HG03060 (cell line): Measurements from ENCODE around the gene RGS19.
"Not testable (repeated sequence)": the region's sequence is repeated elsewhere in the genome, so short reads cannot be mapped to it uniquely, and the experiment has no call there.

Source experiments
- ATAC-seq: cut with Tn5 transposase; IDR thresholded peaks from one replicate; pipeline ENCODE4 v1.9.1; 2021; ENCODE audit warnings: low read depth, moderate number of reproducible peaks; ENCODE audit not compliant: unreplicated experiment

Gene RGS19

DNA sequence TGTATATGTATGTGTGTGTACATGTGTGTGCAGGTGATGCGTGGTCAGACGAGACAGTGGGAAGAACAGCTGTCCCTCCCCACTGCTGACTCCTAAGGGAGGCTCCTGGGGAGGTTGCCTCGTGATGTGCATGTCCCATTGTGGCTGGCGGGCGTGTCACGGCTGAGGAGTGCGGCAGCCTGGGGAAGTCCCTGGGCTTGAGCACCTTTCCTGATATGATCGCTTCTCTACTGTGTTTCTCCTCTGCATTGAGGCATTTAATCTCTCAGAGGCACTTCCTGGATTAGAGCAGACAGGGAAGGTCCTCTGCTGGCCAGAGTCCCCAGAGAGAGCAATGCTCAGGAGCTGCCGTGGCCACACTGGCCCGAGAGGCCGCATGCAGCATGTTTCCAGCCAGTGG lies 16.6 kb upstream of the RGS19 start:
- ATAC-seq, result no peak

DNA sequence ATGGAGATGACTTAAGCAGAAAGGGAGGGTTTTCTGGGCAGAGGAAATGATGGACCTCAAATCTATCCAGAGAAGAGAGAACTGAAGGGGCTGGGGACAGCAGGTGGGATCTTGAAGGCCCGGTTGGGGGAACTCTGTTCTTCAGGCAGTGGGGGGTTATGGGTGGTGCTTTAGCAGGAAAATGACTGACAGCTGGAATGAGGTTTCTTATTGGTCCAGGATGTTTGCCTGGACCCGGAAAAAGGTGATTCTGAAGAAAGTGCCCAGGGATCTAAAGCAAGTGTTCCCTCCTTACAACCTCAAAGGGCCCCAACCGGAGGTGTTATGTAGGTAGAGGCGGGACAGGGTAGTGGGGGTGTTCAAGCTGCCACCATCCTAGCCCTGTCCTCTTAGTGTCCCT lies 16.1 kb upstream of the RGS19 start:
- ATAC-seq, result no peak

DNA sequence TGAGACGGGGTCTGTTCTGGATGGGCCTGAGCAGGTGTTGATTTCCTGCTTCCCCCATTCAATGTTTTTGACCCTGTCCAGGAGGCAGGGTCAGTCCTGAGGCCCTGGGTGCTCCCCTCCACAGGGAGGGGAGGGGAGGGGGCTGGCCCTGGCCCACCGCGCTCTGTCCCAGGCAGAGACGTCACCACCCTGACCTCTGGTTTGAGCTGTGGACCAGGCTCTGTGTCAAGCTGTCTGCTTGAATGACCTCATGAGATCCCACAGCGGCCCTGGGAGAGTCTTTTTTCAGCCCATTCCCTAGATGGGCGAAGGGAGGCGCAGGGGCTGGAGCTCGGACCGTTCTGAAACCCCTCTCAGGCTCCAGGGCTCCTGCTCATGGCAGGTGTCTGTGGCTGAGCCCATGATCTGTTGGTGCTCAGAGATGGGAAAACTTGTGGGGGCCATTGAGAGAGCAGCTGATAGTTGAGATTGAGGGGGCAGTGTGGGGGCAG lies 13.7 kb upstream of the RGS19 start:
- no peak for ATAC-seq

DNA sequence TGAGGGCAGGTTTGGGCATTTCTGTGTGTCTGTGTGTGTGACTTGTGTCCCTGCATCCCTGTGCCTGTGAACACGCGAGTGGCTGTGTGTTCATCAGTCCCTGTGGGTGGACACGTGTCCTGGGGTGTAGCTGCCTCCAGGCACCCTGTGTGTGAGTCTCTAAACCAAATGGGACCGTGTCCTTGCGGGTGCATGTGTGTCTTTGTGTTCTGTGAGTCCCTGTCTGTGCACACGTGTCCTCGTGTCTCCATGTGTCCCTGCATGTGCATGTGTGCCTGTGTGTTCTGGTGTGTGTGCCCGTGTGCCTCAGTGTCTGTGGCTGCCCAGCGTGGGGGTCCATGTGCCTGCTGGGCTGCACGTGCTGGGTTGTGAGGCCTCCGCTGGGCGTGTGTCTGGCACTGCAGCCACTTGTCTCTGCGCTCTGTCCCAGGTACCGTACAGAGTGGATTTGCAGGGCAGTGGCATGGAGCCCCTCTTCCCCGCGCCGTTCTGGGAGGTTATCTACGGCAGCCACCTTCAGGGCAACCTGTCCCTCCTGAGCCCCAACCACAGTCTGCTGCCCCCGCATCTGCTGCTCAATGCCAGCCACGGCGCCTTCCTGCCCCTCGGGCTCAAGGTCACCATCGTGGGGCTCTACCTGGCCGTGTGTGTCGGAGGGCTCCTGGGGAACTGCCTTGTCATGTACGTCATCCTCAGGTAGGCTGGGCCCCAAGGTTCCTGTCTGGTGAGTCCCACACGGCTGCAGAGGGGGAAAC lies 13.1 kb upstream of the RGS19 start:
- ATAC-seq, result no peak

DNA sequence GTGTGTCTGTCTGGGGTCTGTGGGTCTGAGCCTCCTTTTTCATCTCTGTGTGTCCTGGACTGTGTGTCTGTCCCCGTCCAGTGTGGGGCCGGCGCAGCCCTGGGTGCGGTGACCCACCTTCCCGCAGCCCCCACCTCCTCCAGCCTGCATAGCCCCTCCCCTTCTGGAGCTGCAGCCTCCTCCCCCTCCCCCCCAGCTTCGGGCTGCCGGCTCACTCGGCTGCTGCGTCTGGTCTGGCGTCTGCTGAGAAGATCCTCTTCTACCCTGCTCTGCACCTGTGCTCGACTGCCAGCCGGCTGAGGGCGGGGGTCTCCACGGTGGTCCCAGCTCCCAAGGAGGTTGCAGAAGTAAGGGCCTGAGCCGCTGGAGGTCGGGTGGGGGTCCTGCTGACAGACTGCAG lies 12.5 kb upstream of the RGS19 start:
- no peak for ATAC-seq

DNA sequence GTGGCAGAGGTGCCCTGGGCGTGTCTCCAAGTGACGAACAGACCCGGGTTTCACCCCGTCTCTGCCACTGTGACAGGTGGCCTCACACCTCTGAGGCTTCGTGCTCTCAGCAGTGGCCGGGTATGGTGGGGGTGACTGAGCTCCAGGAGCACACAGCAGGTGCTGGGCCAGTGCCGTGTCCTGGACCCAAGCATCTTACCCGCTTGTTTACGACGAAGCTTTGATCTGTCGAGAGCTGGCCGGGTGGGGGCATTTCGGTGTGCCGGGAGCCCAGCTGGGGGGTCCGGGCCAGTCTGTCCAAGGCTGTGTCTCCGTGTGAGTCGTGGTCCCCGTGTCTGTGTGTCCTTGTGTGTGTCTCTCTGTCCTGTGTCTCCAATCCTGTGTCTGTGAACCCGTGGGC lies 12.0 kb upstream of the RGS19 start:
- no peak for ATAC-seq

DNA sequence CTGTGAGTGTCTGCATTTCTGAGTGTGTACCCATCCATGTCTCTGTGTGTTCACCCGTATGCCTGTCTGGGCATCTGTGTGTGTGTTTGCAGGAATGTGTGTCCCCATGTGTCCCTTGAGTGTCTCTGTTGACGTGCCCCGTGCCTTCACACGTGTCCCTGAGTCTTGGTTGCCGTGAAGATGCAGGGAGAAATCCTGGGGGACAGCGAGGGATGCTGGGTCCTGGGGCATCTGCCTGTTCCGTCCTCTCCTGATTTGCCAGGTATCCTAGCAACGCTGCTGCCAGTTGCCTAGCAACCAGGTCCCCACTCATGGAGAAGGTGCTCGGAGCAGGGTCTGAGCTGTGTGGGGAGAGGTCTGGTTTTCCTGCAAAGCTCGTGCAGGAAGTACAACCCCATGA lies 10.8 kb upstream of the RGS19 start:
- no peak for ATAC-seq

DNA sequence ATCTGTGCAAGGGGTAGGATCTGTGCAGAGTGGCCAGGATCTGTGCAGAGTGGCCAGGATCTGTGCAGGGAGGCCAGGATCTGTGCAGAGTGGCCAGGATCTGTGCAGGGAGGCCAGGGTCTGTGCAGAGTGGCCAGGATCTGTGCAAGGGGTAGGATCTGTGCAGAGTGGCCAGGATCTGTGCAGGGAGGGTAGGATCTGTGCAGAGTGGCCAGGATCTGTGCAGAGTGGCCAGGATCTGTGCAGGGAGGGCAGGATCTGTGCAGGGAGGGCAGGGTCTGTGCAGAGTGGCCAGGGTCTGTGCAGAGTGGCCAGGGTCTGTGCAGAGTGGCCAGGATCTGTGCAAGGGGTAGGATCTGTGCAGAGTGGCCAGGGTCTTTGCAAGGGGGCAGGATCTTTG lies 9.3 kb upstream of the RGS19 start:
- not testable (repeated sequence) for ATAC-seq

DNA sequence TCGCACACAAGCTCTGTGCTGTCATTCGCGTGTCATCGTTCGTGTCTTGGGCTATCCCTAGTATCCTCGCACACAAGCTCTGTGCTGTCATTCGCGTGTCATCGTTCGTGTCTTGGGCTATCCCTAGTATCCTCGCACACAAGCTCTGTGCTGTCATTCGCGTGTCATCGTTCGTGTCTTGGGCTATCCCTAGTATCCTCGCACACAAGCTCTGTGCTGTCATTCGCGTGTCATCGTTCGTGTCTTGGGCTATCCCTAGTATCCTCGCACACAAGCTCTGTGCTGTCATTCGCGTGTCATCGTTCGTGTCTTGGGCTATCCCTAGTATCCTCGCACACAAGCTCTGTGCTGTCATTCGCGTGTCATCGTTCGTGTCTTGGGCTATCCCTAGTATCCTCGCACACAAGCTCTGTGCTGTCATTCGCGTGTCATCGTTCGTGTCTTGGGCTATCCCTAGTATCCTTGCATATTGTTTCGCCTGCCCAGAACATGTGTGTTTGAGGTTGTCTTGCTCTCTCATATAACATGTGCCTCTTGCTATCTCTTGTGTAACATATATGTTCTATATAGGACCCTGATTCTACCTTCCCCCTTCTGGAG lies 8.0 kb upstream of the RGS19 start:
- not testable (repeated sequence) for ATAC-seq

DNA sequence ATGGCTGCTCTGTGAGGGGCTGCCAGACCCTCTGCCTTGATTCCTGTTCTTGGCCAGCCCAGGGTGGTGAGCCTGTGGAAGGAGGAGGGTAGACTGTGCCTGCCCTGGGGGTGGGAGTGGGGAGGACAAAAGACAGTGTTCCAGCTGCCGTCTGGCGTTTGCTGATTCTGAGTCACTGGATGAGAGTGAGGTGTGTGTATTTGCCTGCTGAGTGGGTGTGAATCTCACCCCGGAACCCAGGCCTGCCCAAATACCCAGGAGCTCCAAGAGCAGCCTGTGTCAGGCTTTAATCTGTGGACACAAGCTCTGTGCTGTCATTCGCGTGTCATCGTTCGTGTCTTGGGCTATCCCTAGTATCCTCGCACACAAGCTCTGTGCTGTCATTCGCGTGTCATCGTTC lies 7.5 kb upstream of the RGS19 start:
- ATAC-seq, result no peak

DNA sequence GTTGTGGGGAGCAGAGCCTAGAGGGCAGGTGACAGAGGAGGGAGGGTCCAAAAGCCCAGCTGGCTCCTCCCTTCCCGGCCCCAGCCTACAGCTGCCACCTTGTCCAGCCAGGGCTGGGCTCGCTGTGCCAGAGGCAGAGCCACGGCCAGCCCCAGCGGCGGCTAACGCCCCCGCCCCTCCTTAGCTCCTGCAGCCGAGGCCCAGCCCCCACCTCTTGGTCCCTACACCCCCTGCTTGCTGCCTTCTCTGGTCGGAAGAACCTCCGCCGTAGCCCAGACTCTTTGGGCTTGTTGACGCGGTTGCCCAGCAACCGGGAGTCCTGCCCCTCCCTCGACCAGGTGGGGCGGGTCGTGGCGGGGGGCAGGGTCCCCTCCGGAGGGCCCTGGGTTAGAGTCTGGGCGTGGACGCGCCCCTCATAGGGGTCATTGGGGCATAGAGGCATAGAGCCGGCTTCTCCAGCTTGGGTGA lies 5.4 kb upstream of the RGS19 start:
- ATAC-seq, result no peak

DNA sequence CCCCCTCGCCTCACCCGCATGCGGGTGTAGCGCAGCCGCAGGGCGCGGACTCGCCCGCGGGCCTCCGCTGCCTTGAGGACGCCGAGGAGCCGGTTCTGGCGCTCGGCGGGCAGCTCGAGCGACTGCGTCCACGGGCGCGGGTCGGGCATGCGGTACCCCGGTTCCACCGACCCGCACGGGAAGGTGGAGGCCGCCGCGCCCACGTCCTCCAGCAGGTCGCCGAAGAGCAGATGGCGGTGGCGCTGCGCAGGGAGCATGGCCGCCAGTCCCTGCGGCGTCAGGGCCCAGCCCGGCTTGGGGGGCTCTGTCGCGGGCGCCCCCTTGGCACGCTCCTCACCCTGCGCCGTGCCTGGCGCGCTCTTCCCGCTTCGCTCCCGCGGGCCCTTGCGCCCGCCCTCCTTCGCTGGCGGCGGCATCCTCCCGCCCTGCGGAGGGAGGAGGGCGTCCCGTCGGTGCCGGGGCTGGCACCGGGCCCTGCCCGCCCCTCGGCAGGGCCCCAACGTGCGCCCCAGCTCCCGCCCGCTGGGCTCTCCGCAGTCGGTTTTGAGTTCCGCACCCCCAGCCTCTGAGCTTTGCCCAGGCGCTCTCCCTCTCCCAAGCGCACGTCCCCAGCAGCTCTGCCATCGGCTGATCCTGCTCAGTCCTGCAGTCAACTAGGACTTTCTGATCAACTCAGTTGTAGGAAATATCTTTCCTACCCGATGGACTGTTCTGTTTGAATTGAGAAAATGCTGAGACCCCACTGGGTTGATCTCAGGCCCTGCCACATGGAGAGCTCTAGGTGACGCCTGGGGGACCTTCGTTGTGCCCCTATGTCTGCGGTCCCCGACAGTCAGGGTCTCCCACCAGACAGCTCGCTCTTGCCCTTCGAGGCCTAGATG lies 4.7 kb upstream of the RGS19 start, which contains the start of gene LKAAEAR1:
TSS of gene LKAAEAR1 (minus strand) at position 595 of the 881 bp plus-strand sequence. CDS start at position 416, 179 bp downstream.
- ATAC-seq, result no peak

DNA sequence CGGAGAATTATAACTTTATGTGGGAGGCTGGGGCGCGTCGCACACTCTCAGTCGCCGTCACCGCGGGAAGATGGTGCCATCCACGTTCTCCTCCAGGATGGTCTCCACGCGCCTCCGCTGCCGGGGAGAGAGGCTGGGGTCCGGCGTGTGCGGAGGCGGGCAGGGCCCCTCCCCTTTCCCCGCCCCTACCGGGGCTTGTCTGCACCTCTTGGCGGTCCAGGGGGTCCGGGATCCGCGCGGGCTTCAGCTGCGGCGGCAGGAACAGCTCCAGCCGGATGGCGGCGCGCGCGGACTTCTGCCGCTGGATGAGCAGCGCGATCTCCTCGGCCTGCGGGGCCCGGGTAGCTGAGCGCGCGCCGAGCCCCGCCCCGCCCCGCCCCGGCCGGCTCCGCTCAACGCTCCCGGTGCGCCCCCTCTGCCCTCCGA lies 4.1 kb upstream of the RGS19 start:
- ATAC-seq, result no peak

DNA sequence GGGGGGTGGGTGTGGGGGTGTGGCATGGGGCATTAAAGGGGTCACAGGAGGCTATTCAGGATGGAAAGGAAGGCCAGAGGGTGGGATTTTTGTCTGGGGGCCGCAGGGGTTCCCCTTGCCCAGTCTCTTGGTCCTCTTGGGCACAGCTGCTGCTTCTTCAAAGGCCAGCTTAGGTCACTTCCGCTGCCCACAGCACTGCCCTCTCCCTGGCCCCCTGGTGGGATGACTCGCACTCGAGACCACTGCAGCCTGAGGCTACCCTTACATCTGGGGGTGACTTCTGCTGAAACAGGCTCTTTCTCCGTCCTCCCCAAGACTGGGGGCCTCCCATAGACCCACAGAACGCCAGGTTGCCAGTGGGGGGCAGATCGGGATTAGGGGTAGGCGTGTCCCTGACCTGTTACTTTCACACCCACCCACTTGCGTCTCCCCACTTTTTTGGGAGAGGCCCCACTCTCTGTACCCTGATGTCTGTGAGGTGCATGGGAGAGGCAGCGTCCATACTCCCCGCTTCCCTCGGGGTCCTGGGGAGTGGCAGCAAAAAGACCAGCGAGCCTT lies 3.6 kb upstream of the RGS19 start:
- no peak for ATAC-seq

DNA sequence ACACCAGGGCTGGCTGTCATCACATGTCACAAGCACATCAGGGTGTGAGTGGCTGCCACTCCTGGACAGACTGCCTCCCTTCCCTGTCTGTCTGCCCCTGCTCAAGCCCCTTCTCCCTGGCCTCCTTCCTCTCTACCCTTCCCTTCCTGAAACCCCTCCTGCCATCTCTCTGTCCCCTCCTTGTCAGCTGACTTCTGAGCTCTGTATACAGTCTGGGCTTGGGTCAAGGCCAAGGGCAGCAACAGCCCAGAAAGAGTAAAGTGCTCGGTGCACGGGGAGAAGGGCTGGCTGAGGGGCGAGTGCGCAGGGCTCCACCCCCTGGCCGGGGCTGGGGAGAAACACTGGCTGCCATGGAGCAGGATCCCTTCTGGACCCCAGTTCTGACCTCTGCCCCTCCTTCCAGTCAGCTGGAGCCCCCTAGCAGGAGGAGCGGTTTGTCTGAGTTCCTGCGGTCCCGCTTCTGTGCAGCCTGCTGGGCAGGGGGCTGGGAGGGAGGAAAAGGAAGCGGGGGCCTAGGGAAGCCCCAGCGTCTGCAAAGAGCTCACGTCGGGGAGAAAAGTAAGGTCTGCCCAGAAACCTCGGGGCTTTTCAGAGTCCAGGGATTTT lies 2.9 kb upstream of the RGS19 start:
- no peak for ATAC-seq

DNA sequence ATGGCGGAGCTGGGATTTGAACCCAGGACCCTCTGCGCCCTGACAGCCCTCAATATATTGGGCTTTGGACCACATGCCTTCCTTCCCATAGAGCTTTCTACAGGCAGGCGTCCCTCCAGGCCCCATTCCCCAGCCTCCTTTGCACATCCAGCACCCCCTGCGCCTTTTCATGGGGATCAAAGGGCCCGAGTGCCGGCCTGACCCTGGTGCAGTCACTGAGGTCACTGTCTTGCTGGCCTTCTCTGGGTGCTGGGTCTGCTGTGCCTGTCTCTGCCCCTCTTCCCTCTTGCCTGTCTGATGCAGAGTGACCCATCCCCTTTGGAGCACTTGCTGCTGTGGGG lies 2.3 kb upstream of the RGS19 start:
- ATAC-seq, result no peak

DNA sequence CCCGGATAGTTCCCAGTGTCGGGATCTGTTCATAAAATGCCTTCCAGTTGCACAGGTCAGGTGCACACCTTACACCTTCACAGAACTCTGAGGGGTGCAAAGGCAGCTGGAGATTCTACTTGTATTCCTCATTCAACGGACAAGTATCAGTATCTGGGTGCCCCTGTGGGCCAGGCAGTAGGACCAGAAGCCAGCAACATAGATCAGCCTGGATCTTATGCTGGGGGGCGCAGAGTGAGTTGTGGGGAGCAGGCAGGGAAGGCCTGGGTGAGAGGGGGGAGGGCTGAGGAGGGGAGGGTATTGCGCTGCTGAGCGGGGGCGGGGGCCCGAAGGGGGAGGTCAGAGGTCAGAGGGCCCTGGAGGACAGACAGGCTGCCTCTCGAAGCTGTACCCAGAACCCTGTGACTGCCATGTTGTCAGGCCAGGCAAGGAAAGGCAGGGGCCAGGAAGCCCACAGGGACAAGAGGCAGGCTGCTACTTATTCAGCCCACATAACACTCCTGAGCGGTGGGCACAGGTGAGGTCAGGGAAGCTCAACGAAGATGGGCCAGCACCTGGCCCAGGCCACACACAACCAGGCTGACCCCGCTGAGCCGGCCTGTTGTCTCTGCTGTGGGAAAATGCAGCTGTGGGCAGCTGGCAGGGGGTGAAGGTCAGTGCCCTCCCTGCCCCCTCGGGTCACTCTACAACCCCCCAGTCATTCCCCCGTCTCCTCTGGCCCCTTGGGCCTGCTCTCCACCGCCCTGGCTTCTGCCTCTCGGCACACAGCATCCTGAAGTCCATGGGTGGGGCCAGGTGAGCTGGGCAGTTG lies 1.7 kb upstream of the RGS19 start:
- no peak for ATAC-seq

DNA sequence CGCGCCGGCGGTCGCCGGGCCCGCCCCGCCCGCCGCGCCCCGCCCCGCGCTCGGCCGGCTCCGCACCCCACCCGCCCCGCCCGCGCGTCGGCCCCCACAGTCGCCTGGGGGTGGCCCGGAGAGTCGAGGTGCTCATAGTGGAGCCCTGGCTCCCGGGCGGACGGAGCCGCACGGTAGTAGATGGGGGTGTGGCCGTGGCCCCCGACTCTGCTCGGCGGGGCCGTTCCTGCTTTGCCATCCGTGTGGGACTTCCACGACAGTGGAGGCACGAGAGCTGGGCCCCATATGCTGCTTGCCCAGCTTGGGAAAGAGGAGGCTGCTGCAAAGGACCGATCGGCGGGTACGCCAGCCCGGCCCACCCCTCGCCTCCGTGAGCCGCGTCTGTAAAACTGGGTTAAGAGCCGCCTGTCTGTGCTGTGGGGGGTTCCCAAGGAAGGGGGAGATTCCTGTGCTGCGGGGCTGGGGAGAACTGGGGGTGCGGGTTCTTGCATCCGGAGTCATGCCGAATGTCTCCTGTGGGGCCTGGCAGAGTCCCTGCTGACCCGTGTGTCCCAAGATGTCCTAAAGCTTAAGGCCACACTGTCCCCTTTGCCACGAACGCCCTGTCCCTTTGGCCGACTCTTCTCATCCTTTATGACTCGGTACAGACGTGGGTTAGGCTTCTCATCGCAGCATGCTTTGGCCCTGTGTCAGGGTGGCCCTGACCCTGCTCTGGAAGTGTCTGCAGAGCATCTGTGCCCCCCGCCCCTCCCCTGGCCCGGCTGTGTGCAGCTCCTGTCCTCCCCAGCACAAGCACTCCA lies 895 bp upstream of the RGS19 start, which contains the start of gene OPRL1:
TSS of gene OPRL1 (plus strand) at position 70 of the 800 bp plus-strand sequence. CDS start 12,639 bp downstream, outside the sequence.
- ATAC-seq, result no peak

DNA sequence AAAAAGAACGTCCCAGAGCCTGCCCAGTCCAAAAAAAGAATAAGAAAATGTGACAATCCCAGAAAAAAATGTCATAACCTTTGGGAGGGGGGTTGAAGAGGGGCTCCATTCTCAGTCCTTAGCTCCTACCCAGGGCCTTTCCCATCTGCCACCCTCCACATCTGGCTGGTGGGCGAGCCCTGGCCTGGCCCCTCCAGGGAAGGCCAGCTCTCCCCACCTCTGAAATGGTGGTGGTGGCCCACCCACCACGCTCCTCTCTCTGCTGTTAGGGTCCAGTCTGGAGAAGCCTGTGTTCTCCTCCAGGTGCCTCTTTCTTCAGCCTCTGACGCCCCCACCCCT lies 415 bp downstream of the RGS19 start:
- ATAC-seq, result no peak
